ENCODE results near the gene CDH22.

Gene CDH22

DNA sequence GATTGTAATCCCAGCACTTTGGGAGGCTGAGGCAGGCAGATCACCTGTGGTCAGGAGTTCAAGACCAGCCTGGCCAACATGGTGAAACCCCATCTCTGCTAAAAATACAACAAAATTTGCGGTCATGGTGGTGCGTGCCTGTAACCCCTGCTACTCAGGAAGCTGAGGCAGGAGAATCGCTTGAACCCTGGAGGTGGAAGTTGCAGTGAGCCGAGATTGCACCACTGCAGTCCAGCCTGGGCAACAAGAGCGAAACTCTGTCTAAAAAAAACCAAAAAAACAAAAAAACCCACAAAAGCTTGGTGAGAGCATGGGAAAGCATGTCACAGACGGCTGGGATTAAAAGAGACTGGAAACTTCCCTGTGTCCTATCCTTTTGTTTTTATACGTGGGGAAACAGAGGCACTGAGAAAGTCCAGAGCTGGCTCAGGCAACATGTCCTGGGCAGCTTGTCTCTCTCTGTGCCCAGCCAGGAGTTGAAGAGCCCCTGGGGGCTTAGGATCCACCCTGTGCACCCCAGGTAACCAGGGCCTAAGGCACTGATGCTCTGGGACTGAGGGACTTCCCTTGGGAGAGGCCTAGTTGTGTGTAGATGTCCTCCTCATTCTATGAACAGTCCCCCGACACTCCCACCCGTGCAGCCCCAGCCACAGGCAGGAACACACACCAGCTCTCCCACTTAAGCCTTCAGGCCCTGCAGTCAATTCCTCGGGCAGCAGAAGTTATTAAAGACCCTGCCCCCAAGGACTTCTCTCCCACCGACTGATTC lies 174.2 kb downstream of the CDH22 start:
- DNase-seq: no peak

DNA sequence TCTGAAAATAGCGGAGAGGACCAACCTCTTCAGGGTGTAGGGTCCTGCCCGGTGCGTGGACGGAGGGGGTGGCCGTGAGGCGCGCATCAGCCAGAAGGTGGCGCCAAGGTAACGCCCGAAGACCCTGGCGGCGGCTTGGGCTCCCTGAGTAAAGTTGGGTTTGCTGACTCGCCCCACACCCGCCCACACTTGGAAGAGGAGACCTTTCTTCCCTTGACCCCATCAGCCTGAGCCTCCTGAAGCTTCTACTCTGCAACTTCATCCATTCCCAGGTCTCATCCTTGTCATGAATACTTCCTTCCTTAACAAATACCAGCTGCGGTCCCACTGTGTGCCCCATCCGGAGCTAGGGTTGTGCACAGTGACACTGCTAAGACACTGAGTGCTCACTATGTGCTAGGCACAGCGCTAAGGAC lies 175.6 kb downstream of the CDH22 start:
- peak; percentile 20 for DNase-seq

DNA sequence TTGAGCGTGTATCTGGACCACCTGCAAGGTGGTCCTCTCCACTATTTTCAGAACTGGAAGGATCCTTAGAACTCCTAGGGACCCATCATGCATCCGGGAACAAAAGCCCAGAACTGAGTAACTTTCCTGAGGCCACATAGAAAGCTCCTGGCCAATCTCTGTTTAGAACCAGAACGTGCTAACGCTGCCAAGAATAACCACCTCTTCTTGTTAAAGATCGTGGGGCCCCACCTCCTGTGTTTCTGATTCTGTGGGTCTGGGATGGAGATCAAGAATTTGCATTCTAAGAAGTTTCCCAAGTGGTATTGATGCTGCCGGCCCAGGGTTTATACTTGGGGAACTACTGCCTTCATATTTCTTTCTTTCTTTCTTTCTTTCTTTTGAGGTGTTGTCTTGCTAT lies 176.9 kb downstream of the CDH22 start:
- no peak for DNase-seq

DNA sequence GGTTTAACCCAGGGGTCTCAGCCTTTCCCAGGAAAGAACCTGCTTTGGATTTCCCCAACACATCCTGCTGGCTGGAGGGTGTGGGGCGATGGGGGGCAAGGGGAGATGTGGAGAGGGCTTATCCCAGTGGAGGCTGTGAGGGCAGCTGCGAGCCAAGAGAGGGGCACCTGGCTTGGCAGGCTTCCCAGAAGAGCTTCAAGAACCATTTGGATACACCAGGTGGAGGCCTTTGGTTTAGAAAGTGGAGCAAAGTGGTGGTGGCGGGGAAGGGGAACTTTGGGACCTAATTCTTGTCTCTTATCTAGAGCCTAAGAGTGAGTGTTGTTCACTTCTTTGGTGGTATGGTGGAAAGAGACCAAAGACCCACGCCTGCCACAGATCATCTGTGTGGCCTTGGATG lies 177.8 kb downstream of the CDH22 start:
- DNase-seq: peak; percentile 13

DNA sequence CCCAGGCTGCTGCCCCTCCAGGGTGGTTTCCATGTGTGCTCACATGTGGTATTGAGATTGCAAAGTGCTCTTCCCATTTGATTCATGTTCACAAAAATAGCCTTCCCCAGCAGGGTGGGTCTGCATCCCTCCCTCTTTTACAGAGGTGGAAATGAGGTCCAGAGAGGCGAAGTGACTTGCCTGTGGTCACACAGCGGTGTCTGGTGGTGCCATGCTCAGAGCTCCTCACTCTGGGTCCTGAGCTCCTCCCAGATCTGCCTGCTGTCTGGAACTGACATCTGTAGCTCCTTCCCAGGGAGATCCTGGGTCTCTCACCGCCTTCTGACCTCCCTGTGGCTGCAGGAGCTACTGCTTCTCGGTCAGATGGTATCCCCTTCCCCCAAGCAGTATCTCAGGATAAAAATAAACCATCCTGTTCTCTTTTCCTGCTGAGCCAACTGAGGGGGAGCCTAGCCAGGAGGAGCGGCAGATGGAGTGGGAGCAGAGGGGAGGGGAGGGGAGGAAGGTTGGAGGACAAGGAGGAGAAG lies 178.3 kb downstream of the CDH22 start:
- DNase-seq: peak; percentile 29

DNA sequence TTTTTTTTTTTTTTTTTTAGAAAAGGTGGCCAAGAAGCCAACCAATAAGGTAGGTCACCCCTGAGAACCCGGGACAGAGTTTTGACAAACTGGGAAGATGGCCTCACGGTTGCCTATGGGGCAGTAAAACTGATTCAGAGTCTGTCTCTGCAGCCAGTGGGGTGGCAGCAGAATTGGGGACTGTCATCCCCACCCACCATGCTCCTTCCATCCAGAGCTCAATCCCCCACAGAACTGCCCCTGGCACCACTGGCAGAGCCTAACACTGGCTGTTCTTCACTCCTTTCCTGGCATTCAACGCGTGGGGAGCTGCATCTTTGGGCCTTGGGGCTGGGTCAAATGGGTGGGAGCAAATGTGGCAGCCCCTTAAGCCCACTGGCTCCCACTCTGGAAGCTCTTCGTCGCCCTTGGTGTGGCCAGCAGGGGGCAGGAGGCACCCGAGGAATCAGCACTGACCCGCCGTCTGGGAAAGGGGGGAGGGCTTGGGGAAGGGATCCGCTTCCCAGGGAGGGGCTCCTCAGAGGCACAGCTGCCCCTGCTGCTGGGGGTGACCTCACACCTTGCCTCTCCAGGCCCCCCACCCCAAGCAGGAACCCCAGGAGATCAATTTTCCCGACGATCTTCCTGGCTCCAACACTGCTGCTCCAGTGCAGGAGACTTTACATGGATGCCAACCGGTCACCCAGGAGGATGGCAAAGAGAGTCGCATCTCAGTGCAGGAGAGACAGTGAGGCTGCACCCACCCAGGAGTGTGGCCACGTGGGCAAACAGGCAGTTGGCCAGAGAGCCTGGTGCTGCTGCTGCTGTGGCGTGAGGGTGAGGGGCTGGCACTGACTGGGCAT lies 179.8 kb downstream of the CDH22 start:
- DNase-seq: no peak

DNA sequence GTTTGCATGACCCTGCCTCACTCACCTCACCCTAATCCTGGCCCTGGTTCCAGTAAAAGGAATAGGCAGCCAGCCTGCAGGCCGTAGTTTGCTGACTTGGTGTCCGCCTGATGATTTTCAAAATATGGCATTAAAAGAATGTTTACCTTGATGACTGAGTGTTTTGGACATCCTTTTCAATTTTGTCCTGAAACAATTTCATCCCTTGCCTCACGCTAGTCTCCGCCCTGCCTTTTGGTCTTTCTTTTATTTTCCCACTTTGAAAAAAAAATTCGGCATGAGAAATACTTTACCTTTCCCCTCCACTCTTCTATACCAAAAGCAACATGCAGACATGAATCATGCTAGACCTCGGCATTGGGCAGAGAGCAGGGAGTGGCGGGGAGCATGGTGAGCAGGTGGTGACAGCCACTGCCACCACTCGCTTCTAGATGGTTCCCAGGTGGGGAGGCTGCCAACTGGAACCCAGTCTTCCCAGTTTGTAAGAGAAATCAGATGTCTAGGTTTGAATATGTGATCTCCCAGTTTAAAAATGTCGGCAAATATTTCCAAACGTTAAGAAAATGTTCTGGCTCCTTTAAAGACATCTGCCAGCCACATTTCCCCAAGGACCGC lies 180.8 kb downstream of the CDH22 start:
- no peak for DNase-seq

DNA sequence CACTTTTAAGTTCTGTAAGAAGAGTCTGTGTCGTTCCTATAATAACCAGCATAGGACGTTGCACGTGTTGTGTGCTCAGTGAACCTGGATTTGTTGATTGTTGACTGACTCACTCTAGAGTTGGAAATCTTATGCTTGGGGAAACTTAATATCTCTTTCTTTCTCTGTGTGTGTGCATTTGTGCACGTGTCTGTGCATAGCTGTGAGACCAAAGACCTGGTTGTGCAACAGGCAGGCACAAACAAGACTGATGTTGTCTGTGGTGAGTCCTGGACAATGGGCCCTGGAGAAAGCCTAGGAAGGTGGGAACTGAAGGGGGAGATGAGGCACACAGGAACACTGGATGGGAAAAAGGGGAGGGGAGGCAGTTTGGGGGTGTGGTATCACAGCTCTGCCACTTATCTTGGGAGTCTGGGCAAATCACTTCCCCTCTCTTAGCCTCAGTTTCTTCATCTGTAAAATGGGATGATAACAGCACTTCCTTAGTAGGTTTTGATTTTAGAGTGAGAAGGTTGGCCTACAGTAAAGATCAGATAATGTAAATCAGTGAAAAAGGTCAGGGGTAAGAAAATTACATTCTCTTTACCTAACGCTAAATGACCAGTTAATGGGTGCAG lies 181.8 kb downstream of the CDH22 start:
- DNase-seq: no peak

All from NCI-H187 treated with DMSO at 0.1 percent for 48 hours (cell line).